ENCODE measurements around the gene ARL4C.

The ARL4C gene

GRCh38 chr2:234491281-234491680, 5.6 kb downstream of the ARL4C start:
- H3K27me3 ChIP-seq (ENCODE audit: control insufficient read depth in 2 of 2, insufficient read depth in 2 of 2, low read length in 2 of 2), result peaks cover 10 to 20% of the 10 kb centered on the region in 2 donors
- H3K36me3 ChIP-seq (ENCODE audit: control insufficient read depth in 2 of 2, insufficient read depth in 2 of 2, low read length in 2 of 2), result no peaks in the 10 kb centered on the region
- peak overlapping the region in 1 of 2 donors; percentile 49 for H3K4me3 ChIP-seq (ENCODE audit: low read length in 2 of 2)
- peaks cover 5 to 7% of the 10 kb centered on the region in 2 donors for H3K4me1 ChIP-seq (ENCODE audit: control insufficient read depth in 2 of 2, insufficient read depth in 2 of 2, low read length in 2 of 2)
- peak overlapping the region in 1 of 2 donors; percentile 29 for H3K9ac ChIP-seq (ENCODE audit: low read depth in 1 of 2, low read length in 2 of 2)
- H3K27ac ChIP-seq (ENCODE audit: low read depth in 2 of 2, low read length in 2 of 2), result peak overlapping the region; percentile 45 to 67
- H3K9me3 ChIP-seq (ENCODE audit: control insufficient read depth in 2 of 2, low read length in 2 of 2), result no peaks in the 10 kb centered on the region

GRCh38 chr2:234490271-234491091, 6.4 kb downstream of the ARL4C start:
- H3K36me3 ChIP-seq (ENCODE audit: control insufficient read depth in 2 of 2, insufficient read depth in 2 of 2, low read length in 2 of 2), result no peaks in the 10 kb centered on the region
- H3K9ac ChIP-seq (ENCODE audit: low read depth in 1 of 2, low read length in 2 of 2), result peak overlapping the region; percentile 1 to 29
- H3K9me3 ChIP-seq (ENCODE audit: control insufficient read depth in 2 of 2, low read length in 2 of 2), result no peaks in the 10 kb centered on the region
- peaks cover 0 to 2% of the 10 kb centered on the region in 2 donors for H3K4me1 ChIP-seq (ENCODE audit: control insufficient read depth in 2 of 2, insufficient read depth in 2 of 2, low read length in 2 of 2)
- peak overlapping the region; percentile 49 to 67 for H3K27ac ChIP-seq (ENCODE audit: low read depth in 2 of 2, low read length in 2 of 2)
- H3K27me3 ChIP-seq (ENCODE audit: control insufficient read depth in 2 of 2, insufficient read depth in 2 of 2, low read length in 2 of 2), result peaks cover 4 to 12% of the 10 kb centered on the region in 2 donors
- peak overlapping the region in 1 of 2 donors; percentile 49 for H3K4me3 ChIP-seq (ENCODE audit: low read length in 2 of 2)

GRCh38 chr2:234488913-234489451, 7.9 kb downstream of the ARL4C start:
- no peaks in the 10 kb centered on the region for H3K9me3 ChIP-seq (ENCODE audit: control insufficient read depth in 2 of 2, low read length in 2 of 2)
- H3K36me3 ChIP-seq (ENCODE audit: control insufficient read depth in 2 of 2, insufficient read depth in 2 of 2, low read length in 2 of 2), result no peaks in the 10 kb centered on the region
- peaks cover 0 to 7% of the 10 kb centered on the region in 2 donors for H3K27me3 ChIP-seq (ENCODE audit: control insufficient read depth in 2 of 2, insufficient read depth in 2 of 2, low read length in 2 of 2)
- no peak overlapping the region for H3K9ac ChIP-seq (ENCODE audit: low read depth in 1 of 2, low read length in 2 of 2)
- H3K4me3 ChIP-seq (ENCODE audit: low read length in 2 of 2), result no peak overlapping the region
- H3K27ac ChIP-seq (ENCODE audit: low read depth in 2 of 2, low read length in 2 of 2), result peak overlapping the region in 1 of 2 donors; percentile 12
- H3K4me1 ChIP-seq (ENCODE audit: control insufficient read depth in 2 of 2, insufficient read depth in 2 of 2, low read length in 2 of 2), result no peaks in the 10 kb centered on the region

- no peak overlapping the region for H3K4me3 ChIP-seq (ENCODE audit: low read length in 2 of 2)
- H3K9ac ChIP-seq (ENCODE audit: low read depth in 1 of 2, low read length in 2 of 2), result no peak overlapping the region
- H3K36me3 ChIP-seq (ENCODE audit: control insufficient read depth in 2 of 2, insufficient read depth in 2 of 2, low read length in 2 of 2), result no peaks in the 10 kb centered on the region
- no peak overlapping the region for H3K27ac ChIP-seq (ENCODE audit: low read depth in 2 of 2, low read length in 2 of 2)
- no peaks in the 10 kb centered on the region for H3K9me3 ChIP-seq (ENCODE audit: control insufficient read depth in 2 of 2, low read length in 2 of 2)
- H3K4me1 ChIP-seq (ENCODE audit: control insufficient read depth in 2 of 2, insufficient read depth in 2 of 2, low read length in 2 of 2), result no peaks in the 10 kb centered on the region
- H3K27me3 ChIP-seq (ENCODE audit: control insufficient read depth in 2 of 2, insufficient read depth in 2 of 2, low read length in 2 of 2), result peaks cover 0 to 7% of the 10 kb centered on the region in 2 donors
These were observed 8.4 kb downstream of the ARL4C start for GRCh38 chr2:234488486-234488885.

- peaks cover 0 to 5% of the 10 kb centered on the region in 2 donors for H3K27me3 ChIP-seq (ENCODE audit: control insufficient read depth in 2 of 2, insufficient read depth in 2 of 2, low read length in 2 of 2)
- H3K36me3 ChIP-seq (ENCODE audit: control insufficient read depth in 2 of 2, insufficient read depth in 2 of 2, low read length in 2 of 2), result no peaks in the 10 kb centered on the region
- no peak overlapping the region for H3K9ac ChIP-seq (ENCODE audit: low read depth in 1 of 2, low read length in 2 of 2)
- H3K4me3 ChIP-seq (ENCODE audit: low read length in 2 of 2), result no peak overlapping the region
- H3K9me3 ChIP-seq (ENCODE audit: control insufficient read depth in 2 of 2, low read length in 2 of 2), result no peaks in the 10 kb centered on the region
- H3K27ac ChIP-seq (ENCODE audit: low read depth in 2 of 2, low read length in 2 of 2), result no peak overlapping the region
- no peaks in the 10 kb centered on the region for H3K4me1 ChIP-seq (ENCODE audit: control insufficient read depth in 2 of 2, insufficient read depth in 2 of 2, low read length in 2 of 2)
These were observed 9.5 kb downstream of the ARL4C start for GRCh38 chr2:234487356-234487755.

GRCh38 chr2:234483568-234484251, 13.2 kb downstream of the ARL4C start:
- Histone ChIP-seq H3K27me3 (ENCODE audit: control insufficient read depth in 2 of 2, insufficient read depth in 2 of 2, low read length in 2 of 2) (peaks cover 2 to 3% of the 10 kb centered on the region in 2 donors), H3K9me3 (ENCODE audit: control insufficient read depth in 2 of 2, low read length in 2 of 2) (no peaks in the 10 kb centered on the region), H3K4me1 (ENCODE audit: control insufficient read depth in 2 of 2, insufficient read depth in 2 of 2, low read length in 2 of 2) (no peaks in the 10 kb centered on the region), H3K4me3 (ENCODE audit: low read length in 2 of 2) (no peak overlapping the region), H3K27ac (ENCODE audit: low read depth in 2 of 2, low read length in 2 of 2) (peak overlapping the region in 1 of 2 donors; percentile 6), H3K36me3 (ENCODE audit: control insufficient read depth in 2 of 2, insufficient read depth in 2 of 2, low read length in 2 of 2) (no peaks in the 10 kb centered on the region), H3K9ac (ENCODE audit: low read depth in 1 of 2, low read length in 2 of 2) (no peak overlapping the region)

- H3K36me3 ChIP-seq (ENCODE audit: control insufficient read depth in 2 of 2, insufficient read depth in 2 of 2, low read length in 2 of 2), result no peaks in the 10 kb centered on the region
- H3K9me3 ChIP-seq (ENCODE audit: control insufficient read depth in 2 of 2, low read length in 2 of 2), result no peaks in the 10 kb centered on the region
- H3K4me3 ChIP-seq (ENCODE audit: low read length in 2 of 2), result no peak overlapping the region
- no peaks in the 10 kb centered on the region for H3K4me1 ChIP-seq (ENCODE audit: control insufficient read depth in 2 of 2, insufficient read depth in 2 of 2, low read length in 2 of 2)
- H3K27me3 ChIP-seq (ENCODE audit: control insufficient read depth in 2 of 2, insufficient read depth in 2 of 2, low read length in 2 of 2), result peaks cover 0 to 3% of the 10 kb centered on the region in 2 donors
- no peak overlapping the region for H3K9ac ChIP-seq (ENCODE audit: low read depth in 1 of 2, low read length in 2 of 2)
- H3K27ac ChIP-seq (ENCODE audit: low read depth in 2 of 2, low read length in 2 of 2), result no peak overlapping the region
These were observed 15.6 kb downstream of the ARL4C start for GRCh38 chr2:234481301-234481700.

- Histone ChIP-seq H3K27me3 (ENCODE audit: control insufficient read depth in 2 of 2, insufficient read depth in 2 of 2, low read length in 2 of 2) (peaks cover 0 to 3% of the 10 kb centered on the region in 2 donors), H3K36me3 (ENCODE audit: control insufficient read depth in 2 of 2, insufficient read depth in 2 of 2, low read length in 2 of 2) (no peaks in the 10 kb centered on the region), H3K9ac (ENCODE audit: low read depth in 1 of 2, low read length in 2 of 2) (no peak overlapping the region), H3K4me3 (ENCODE audit: low read length in 2 of 2) (no peak overlapping the region), H3K27ac (ENCODE audit: low read depth in 2 of 2, low read length in 2 of 2) (no peak overlapping the region), H3K9me3 (ENCODE audit: control insufficient read depth in 2 of 2, low read length in 2 of 2) (no peaks in the 10 kb centered on the region), H3K4me1 (ENCODE audit: control insufficient read depth in 2 of 2, insufficient read depth in 2 of 2, low read length in 2 of 2) (no peaks in the 10 kb centered on the region)
These were observed 16.5 kb downstream of the ARL4C start for GRCh38 chr2:234480337-234480736.

- Histone ChIP-seq H3K9ac (ENCODE audit: low read depth in 1 of 2, low read length in 2 of 2) (no peak overlapping the region), H3K9me3 (ENCODE audit: control insufficient read depth in 2 of 2, low read length in 2 of 2) (no peaks in the 10 kb centered on the region), H3K4me1 (ENCODE audit: control insufficient read depth in 2 of 2, insufficient read depth in 2 of 2, low read length in 2 of 2) (no peaks in the 10 kb centered on the region), H3K27ac (ENCODE audit: low read depth in 2 of 2, low read length in 2 of 2) (no peak overlapping the region), H3K27me3 (ENCODE audit: control insufficient read depth in 2 of 2, insufficient read depth in 2 of 2, low read length in 2 of 2) (peaks cover 0 to 3% of the 10 kb centered on the region in 2 donors), H3K36me3 (ENCODE audit: control insufficient read depth in 2 of 2, insufficient read depth in 2 of 2, low read length in 2 of 2) (no peaks in the 10 kb centered on the region), H3K4me3 (ENCODE audit: low read length in 2 of 2) (no peak overlapping the region)
These were observed 17.4 kb downstream of the ARL4C start for GRCh38 chr2:234479465-234479864.
